Measurements from ENCODE around the gene KCNN1. TPM values are rescaled to one million over a fixed set of nuclear protein-coding genes. Genes with fewer than 3 reads are reported as not detected.
A peak's percentile ranks its signal among the peaks of the same experiment; 100 is the strongest.

The KCNN1 gene
- total RNA-seq, 1 donor from 2014 or later: not detected

DNA sequence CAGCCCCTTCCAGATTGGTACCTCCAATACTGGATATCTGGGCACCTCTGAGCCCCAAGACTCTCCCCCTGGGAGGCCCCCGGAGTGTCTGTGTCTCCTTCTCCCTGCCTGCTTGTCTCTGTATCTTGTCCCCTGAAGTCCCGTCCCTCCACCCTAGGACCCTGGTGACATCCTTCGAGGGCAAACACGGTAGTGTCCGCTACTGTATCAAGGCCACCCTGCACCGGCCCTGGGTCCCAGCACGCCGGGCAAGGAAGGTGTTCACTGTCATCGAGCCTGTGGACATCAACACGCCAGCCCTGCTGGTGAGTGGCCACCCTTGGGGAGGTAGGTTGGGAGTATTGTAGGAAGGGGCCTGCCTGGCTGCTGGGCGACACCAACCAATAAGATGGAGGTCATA is 41.9 kb downstream of the KCNN1 start:
- Mint-ChIP-seq H3K27ac (peak overlapping the region; percentile 87), H3K4me3 (peak overlapping the region; percentile 92), H3K9me3 (no peaks in the 10 kb centered on the region), H3K36me3 (ENCODE audit: low read depth) (peaks cover 56% of the 10 kb centered on the region), H3K4me1 (peaks cover 42% of the 10 kb centered on the region), H3K27me3 (no peaks in the 10 kb centered on the region)
- no peak for DNase-seq
- intact Hi-C loops (cut with micrococcal nuclease): loop anchor here (1.0 to 10.0 kb wide), 3 partner anchors 36 to 286 kb away; no protein-coding TSS in a partner anchor

DNA sequence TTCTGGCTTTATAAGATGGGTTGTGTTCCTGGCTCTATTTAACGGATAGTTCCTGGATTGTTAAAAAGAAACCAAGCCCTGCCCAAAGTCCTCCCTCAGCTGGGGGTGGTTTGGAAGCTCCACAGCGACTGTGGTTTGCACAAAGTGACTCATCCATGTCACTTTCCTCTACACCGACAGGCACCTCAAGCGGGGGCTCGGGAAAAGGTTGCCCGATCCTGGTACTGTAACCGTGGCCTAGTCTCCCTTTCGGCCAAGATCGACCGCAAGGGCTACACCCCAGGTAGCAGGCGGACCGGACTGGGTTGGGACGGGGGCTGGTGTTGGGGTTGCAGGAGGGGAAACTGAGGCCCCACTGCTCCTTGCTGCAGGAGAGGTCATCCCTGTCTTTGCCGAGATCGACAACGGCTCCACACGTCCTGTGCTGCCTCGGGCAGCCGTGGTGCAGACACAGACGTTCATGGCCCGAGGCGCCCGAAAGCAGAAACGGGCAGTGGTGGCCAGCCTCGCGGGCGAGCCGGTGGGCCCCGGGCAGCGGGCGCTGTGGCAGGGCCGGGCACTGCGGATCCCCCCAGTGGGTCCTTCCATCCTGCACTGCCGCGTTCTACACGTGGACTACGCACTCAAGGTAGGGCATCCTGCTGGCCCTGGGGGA is 42.6 kb downstream of the KCNN1 start:
- peak; percentile 76 for DNase-seq
- peak overlapping the region; percentile 92 for H3K4me3 Mint-ChIP-seq
- peaks cover 49% of the 10 kb centered on the region for H3K4me1 Mint-ChIP-seq
- H3K9me3 Mint-ChIP-seq: no peaks in the 10 kb centered on the region
- intact Hi-C loops (cut with micrococcal nuclease): loop anchor here (5.0 to 10.0 kb wide), 2 partner anchors 158 to 285 kb away; no protein-coding TSS in a partner anchor
- H3K36me3 Mint-ChIP-seq (ENCODE audit: low read depth): peaks cover 62% of the 10 kb centered on the region
- peak overlapping the region; percentile 63 for H3K27ac Mint-ChIP-seq
- no peaks in the 10 kb centered on the region for H3K27me3 Mint-ChIP-seq

DNA sequence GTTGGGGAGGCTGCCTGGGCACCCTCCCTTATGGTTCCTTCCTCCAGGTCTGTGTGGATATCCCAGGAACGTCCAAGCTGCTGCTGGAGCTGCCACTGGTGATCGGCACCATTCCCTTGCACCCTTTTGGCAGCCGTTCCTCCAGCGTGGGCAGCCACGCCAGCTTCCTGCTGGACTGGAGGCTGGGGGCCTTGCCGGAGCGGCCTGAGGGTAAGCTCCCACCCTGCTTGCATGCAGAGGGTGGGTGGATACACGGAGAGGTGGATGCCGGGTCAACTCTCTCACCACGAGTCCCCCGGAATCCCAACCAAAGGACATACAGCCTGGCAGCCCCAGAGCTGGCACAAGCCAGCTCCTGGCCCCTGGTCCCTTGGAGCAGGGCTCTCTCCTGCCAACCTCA is 43.2 kb downstream of the KCNN1 start:
- Mint-ChIP-seq H3K4me3 (peak overlapping the region; percentile 58), H3K27me3 (no peaks in the 10 kb centered on the region), H3K4me1 (peaks cover 54% of the 10 kb centered on the region), H3K27ac (no peak overlapping the region), H3K9me3 (no peaks in the 10 kb centered on the region), H3K36me3 (ENCODE audit: low read depth) (peaks cover 66% of the 10 kb centered on the region)
- intact Hi-C loops (cut with micrococcal nuclease): no loop called here
- no peak for DNase-seq

DNA sequence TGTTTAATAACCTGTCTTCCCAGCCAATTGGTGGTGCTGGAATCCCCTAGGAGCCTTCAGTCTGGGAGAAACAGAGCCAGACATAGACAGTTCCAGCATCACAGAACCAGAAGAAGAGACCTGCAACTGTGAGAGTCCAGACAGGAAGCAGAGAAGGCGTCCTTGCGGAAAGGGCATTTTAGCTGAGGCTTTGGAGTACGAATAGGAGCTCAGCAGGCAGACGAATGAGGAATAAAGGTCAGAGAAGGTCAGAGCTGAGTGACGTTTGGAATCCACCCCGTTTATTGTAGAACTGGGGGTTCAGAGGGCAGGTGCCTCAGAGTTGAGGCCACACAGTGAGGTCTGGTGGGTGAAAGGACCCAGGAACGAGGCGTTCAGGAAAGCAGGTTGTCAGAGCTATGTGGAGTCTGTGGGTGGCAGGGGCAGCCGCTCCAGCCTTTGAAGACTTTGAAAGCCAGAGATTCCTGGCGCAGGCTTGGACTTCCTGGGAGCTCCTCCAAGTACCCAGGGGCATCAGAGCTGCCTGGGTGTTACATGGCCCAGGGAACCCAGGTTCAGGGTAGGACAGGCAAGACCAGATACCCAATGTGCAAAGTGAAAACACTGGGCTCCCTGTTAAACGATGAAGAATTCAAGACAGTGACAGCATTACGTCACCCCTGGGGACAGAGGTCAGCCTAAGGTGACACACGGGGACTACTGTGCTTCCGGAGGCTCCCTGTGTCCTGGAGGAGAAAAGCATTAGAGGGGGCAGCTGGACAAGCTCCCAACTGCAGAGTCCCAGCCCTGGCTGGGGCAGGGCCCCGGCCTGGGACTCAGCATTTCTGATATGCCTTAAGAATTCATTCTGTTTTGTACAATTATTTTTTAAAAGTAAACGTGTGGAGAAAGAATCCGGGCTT is 46.6 kb downstream of the KCNN1 start:
- H3K27me3 Mint-ChIP-seq: no peaks in the 10 kb centered on the region
- H3K27ac Mint-ChIP-seq: peak overlapping the region; percentile 95
- no peaks in the 10 kb centered on the region for H3K9me3 Mint-ChIP-seq
- peak overlapping the region; percentile 76 for H3K4me3 Mint-ChIP-seq
- H3K36me3 Mint-ChIP-seq (ENCODE audit: low read depth): peaks cover 67% of the 10 kb centered on the region
- peak; percentile 75 for DNase-seq
- intact Hi-C loops (cut with micrococcal nuclease): no loop called here
- peaks cover 65% of the 10 kb centered on the region for H3K4me1 Mint-ChIP-seq

DNA sequence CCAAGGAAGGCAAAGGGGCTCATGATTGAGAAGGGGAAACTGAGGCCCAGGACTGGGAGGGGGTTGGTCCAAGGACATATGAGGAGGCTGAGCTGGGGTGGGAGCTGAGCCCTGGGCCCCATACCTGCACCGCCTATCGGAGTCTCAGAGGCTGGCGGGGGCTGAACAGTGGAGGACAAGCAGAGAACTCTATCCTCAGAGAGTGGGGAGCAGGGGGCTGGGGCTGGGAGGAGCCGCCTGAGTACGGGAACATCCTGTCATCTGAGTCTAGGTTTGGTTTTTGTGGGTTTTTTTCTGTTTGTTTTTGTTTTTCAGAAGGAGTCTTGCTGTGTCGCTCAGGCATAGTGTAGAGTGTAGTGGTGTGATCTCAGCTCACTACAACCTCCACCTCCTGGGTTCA is 47.3 kb downstream of the KCNN1 start:
- H3K9me3 Mint-ChIP-seq: no peaks in the 10 kb centered on the region
- H3K27ac Mint-ChIP-seq: peak overlapping the region; percentile 95
- intact Hi-C loops (cut with micrococcal nuclease): no loop called here
- DNase-seq: peak; percentile 90
- H3K36me3 Mint-ChIP-seq (ENCODE audit: low read depth): peaks cover 63% of the 10 kb centered on the region
- no peaks in the 10 kb centered on the region for H3K27me3 Mint-ChIP-seq
- H3K4me3 Mint-ChIP-seq: peak overlapping the region; percentile 76
- H3K4me1 Mint-ChIP-seq: peaks cover 62% of the 10 kb centered on the region

DNA sequence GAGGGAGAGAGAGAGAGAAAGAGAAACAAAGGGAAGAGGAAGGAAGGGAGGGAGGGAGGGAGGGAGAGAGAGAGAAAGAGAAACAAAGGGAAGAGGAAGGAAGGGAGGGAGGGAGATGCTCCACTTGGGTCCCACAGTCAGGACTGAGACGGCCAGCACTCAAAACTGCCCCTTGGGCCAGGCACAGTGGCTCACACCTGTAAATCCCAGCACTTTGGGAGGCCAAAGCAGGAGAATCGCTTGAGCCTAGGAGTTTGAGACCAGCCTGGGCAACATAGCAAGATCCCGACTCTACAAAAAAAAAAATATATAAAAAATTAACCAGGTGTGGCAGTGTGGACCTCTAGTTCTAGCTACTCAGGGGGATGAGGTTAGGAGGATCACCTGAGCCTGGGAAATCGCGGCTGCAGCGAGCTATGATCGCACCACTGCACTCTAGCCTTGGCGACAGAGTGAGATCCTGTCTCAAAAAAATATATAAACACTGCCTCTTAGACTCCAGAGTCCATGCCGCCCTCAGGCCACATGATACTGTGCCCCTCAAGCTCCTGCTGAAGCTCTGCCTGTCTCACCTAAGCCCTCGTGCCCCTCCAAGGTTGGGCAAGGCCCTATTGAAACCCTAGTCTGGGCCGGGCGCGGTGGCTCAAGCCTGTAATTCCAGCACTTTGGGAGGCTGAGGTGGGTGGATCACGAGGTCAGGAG is 49.5 kb downstream of the KCNN1 start:
- Mint-ChIP-seq H3K27me3 (no peaks in the 10 kb centered on the region), H3K9me3 (no peaks in the 10 kb centered on the region), H3K36me3 (ENCODE audit: low read depth) (peaks cover 44% of the 10 kb centered on the region), H3K27ac (peak overlapping the region; percentile 11), H3K4me3 (no peak overlapping the region), H3K4me1 (peaks cover 66% of the 10 kb centered on the region)
- intact Hi-C loops (cut with micrococcal nuclease): no loop called here
- DNase-seq: no peak

DNA sequence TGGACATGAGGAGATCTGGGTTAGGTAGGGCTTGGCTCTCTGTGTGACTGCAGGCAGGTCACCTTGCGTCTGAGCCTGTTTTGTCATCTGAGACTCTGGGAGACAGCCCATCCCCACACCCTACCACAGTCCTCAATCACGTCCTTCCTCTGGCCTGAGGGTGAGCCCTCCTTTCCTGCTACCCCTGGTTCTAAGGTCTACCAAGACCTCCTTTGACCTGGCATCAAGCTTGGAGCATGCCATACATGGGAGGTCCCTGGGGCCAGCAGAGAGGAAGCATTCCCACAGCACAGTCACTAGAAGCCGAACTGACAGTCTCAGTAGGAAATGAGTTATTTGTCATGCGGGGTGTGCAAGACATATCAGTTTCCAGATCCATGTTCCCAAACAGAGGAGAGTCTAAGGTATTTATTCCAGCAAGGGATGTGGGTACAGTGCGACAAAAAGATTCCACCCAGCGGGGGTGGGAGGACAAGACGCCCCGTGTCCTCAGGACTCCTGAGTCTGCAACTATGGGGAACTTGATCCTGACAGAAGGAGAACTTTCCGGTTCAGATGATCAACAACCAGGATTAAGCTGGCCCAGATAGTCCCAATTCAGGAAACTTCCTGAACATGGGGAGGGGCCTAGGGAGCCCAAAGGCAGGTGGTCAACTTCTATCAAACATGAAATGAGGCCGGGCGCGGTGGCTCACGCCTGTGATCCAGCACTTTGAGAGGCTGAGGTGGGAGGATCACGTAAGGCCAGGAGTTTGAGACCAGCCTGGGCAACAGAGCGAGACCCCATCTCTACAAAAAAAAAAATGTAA is 50.6 kb downstream of the KCNN1 start:
- DNase-seq: no peak
- no peaks in the 10 kb centered on the region for H3K27me3 Mint-ChIP-seq
- peaks cover 72% of the 10 kb centered on the region for H3K4me1 Mint-ChIP-seq
- intact Hi-C loops (cut with micrococcal nuclease): no loop called here
- peak overlapping the region; percentile 75 for H3K27ac Mint-ChIP-seq
- no peaks in the 10 kb centered on the region for H3K9me3 Mint-ChIP-seq
- H3K36me3 Mint-ChIP-seq (ENCODE audit: low read depth): peaks cover 42% of the 10 kb centered on the region
- no peak overlapping the region for H3K4me3 Mint-ChIP-seq

DNA sequence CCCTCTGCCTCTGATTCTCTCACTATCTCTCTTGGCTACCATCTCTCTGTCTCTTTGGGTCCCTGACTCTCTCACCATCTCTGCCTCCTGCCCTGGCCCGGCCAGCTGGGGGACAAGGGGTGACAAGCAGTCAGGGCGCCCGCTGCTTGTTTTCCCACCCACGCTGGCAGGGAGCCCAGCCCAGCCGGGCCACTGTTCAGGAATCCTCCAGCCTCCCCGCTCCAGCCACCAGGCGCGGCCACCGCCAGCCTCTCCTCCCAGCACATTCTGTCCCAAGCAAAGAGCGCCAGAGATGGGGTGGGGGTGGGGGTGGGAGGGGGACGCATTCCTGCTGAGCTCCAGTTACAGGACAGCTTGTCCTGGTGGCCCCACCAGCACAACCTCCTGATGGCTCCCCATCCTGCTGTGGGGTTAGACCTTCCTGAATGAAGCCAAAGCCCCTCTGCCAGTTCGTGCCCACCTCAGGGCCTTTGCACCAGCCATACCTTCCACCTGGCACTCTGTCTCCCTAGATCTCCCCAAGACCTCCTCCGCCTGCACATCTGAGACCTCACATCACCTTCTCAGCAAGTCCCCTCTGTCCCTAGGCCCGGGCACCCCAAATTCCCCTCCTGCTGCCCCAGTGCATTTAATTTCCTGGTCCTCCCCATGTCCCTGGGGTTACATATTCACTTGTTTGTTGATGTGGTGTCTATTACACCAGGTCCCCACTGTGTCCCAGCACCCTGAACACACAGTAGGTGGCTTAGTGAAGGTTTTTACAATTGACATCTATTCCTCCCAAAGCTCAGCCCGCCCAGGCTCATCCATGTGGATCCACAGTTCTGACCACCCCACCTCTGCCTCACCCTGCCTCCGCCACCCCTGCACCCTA is 53.5 kb downstream of the KCNN1 start:
- intact Hi-C loops (cut with micrococcal nuclease): loop anchor here (1.0 to 5.0 kb wide), 2 partner anchors 25 to 67 kb away; partner anchors contain the start of gene IL12RB1
- Mint-ChIP-seq H3K4me3 (peak overlapping the region; percentile 94), H3K9me3 (no peaks in the 10 kb centered on the region), H3K27me3 (no peaks in the 10 kb centered on the region), H3K36me3 (ENCODE audit: low read depth) (peaks cover 14% of the 10 kb centered on the region), H3K4me1 (peaks cover 62% of the 10 kb centered on the region), H3K27ac (peak overlapping the region; percentile 98)
- DNase-seq: no peak

DNA sequence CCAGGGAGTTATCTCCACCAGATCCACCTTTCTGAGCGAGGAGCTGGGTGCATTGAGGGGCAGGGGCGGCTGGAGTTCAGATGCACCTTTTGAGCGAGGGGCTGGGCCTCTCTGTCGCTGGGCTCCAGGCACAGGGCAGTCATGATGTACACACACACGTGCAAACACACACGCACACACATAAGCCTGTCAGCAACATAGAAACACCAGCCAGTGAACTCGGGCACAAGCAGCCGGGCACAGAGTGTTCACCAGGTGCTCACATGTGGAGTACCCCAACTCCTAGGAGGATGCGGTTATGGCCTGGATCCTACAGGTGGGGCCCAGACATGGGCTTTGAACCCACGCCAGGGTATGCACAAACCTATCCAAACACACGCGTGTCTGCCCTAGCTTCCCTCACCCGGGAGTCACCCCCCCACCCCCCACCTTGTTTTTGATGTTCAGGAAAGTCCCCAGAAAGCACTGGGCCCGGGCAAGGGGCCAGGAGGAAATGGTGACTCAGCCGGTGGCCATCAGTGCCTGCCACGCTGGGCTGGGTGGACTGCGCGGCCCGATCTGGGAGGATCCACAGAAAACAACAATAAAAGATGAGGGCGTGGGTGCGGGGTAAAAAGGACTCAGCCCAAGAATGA is 54.3 kb downstream of the KCNN1 start:
- DNase-seq: peak; percentile 88
- Mint-ChIP-seq H3K27ac (peak overlapping the region; percentile 98), H3K4me1 (peaks cover 60% of the 10 kb centered on the region), H3K9me3 (no peaks in the 10 kb centered on the region), H3K4me3 (peak overlapping the region; percentile 94), H3K27me3 (no peaks in the 10 kb centered on the region), H3K36me3 (ENCODE audit: low read depth) (peaks cover 10% of the 10 kb centered on the region)
- intact Hi-C loops (cut with micrococcal nuclease): loop anchor here (1.0 to 5.0 kb wide), 2 partner anchors 24 to 66 kb away; partner anchors contain the start of gene IL12RB1

DNA sequence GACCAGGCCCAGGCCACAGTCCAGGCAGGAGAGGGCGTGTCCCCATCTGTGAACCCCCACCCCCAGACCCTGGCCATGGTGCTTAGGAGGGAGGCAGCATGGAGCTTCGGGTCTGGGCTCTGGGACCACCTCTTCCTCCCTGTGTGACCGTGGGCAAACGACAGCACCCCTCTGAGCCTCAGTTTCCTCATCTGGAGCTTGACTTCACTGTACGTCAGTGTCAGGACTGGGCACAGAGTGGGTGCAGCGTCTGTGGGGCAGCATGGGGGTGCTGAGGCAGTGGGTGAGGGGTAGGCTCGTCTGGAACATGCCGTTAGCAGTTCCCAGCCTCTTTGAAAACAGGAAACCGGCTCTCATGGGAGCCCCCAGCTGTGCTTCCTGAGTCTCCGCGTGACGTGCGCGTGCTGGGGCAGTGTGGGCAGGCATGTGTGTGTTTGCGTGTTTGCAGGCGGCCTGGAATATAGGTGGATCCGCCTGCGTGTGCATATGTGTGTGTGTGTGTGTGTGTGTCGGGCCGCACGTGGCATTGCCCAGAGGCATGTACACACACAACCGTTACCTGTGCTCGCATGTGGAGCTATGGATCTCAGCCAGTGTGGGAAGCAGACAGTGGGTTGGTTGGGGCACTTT is 56.8 kb downstream of the KCNN1 start:
- intact Hi-C loops (cut with micrococcal nuclease): loop anchor here (5.0 kb wide), 1 partner anchor 64 kb away; the partner anchor contains the start of gene IL12RB1
- Mint-ChIP-seq H3K9me3 (no peaks in the 10 kb centered on the region), H3K4me1 (peaks cover 49% of the 10 kb centered on the region), H3K36me3 (ENCODE audit: low read depth) (peaks cover 7% of the 10 kb centered on the region), H3K27ac (peak overlapping the region; percentile 96), H3K4me3 (peak overlapping the region; percentile 81), H3K27me3 (no peaks in the 10 kb centered on the region)
- DNase-seq: peak; percentile 88

DNA sequence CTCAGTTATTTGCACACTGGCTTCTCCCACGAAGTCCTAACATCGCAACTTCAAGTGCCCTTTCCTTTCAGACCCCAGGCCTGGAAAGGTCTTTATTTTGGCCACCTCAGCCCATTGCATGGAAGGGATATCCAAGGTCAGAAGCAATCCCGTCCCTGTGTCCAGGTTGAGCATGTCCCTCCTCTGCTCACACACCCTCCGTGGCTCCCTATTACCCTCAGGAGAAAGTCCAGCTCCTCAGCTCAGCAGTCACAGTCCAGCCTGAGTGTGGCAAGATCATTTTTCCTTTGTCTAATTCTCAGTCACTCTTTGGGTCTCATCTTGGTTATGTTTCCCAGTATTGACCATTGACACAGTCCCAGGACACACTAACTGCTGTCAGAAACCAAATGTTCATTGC is 60.2 kb downstream of the KCNN1 start:
- H3K27ac Mint-ChIP-seq: no peak overlapping the region
- no peak overlapping the region for H3K4me3 Mint-ChIP-seq
- no peaks in the 10 kb centered on the region for H3K27me3 Mint-ChIP-seq
- H3K9me3 Mint-ChIP-seq: no peaks in the 10 kb centered on the region
- H3K36me3 Mint-ChIP-seq (ENCODE audit: low read depth): peaks cover 4% of the 10 kb centered on the region
- no peak for DNase-seq
- H3K4me1 Mint-ChIP-seq: peaks cover 35% of the 10 kb centered on the region
- intact Hi-C loops (cut with micrococcal nuclease): no loop called here

Measured in activated CD4-positive, alpha-beta T cell treated with anti-CD3 and anti-CD28 coated beads, Interleukin-2, amount 10 ng/mL, durations not matched to agents 24 days and 14 days (primary cell).